GM19467 (cell line): Measurements from ENCODE around the gene GULP1.
A peak's percentile ranks its signal among the peaks of the same experiment; 100 is the strongest.
"Not testable (repeated sequence)": the region's sequence is repeated elsewhere in the genome, so short reads cannot be mapped to it uniquely, and the experiment has no call there.

ENCODE experiments used
- ATAC-seq: cut with Tn5 transposase; IDR thresholded peaks from one replicate; pipeline ENCODE4 v1.9.1; 2021; ENCODE audit warnings: mild to moderate bottlenecking, moderate library complexity; ENCODE audit not compliant: unreplicated experiment

The GULP1 gene

DNA sequence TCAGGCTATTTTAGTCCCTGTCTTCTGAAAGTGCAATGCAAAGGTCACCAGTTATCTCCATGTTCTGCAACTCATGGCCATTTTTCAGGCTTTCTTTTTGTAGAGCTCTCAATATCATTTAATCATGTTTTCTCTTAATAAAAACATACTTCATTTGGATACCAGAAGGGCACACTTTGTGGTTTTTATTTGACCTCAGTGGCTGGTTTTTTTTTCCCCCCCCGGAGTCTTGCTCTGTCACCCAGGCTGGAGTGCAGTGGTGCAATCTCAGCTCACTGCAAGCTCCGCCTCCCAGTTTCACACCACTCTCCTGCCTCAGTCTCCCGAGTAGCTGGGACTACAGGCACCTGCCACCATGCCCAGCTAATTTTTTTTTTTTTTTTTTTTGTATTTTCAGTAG, 174.4 kb downstream of the GULP1 start:
- not testable (repeated sequence) for ATAC-seq

DNA sequence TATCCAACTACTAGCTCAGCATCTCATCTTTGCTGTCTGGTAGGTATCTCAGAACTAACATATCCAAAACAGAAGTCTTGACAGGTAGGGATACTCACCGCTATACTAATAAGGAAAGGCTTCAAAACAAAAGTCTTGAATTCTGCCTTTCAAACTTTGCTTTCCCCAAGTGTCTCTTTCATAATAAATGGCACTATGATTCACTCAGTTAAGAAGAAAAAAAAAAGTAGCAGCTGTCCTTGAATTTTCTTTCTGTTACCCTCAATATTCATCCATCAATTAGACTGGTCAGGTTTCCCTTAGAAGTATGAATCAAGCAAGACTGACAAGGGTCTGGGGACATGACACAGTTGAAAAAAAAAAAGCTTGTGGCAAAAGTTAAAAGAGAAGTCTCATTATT, 175.1 kb downstream of the GULP1 start:
- no peak for ATAC-seq

DNA sequence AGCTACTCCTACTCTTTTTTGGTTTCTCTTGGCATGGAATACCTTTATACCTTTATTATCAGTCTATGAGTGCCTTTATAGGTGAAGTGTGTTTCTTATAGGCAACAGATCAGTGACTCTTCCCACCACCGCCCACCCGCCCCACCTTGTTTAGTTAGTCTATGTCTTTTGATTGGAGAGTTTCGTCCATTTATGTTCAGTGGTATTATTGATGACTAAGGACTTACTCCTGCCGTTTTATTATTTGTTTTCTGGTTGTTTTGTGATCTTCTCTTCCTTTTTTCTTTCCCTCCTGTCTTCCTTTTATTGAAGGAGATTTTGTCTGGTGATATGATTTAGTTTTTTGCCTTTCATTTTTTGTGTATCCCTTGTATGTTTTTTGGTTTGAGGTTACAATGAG, 179.5 kb downstream of the GULP1 start:
- ATAC-seq, result no peak

DNA sequence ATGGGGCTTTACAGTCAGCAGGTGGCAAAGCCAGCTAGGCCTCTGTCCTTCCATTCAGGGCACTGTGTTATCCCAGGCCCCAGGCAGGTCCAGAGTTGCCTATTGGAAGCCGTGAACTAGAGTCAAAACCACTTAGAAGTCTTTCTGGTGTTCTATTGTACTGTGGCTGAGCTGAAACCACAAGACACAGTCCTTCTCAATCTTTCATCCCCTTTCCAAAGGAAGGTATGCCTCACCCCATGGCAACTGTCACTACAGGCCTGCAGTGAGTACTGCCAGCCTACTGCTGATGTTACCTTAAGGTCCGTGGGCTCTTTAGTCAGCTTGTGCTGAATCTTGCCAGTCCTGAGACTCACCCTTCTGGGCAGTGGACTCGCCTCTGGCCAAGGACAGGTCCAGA, 181.6 kb downstream of the GULP1 start:
- ATAC-seq, result no peak

DNA sequence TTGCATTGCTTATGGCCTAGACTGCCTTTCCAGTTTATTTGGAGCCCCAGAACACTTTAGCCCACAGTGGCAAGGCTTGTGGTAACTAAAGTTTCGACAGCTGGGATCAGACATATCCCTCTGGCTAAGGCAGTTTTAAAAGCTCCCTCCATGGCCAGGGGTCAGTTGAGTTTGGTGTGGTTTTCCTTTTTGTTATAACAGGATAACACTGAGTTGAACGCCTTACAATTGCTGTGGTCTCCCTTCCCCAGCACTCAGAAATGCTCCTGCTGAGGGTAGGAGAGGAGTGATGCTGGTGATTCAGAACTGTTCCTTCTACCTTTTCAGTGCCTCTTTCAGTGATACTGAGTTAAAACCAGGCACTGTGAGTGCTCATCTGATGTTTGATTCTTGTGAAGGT, 182.6 kb downstream of the GULP1 start:
- no peak for ATAC-seq

DNA sequence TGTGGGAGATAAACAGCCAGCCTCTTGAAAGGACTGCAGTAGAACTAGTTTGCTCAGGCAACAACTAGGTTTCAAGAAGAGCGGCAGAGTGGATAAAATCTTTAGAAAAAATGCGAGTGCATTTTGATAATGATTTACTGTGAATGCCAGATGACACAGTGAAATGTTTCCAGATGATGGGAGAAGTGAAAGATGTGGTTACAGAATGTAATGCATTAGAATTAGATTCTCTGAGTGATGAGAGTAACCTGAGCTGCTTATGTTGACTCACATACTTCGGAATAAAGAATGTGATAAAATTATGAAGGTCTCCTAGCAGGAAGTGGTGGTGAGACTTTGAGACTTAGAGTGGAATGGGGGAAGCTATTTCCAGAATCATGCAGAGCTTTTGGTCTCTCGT, 184.3 kb downstream of the GULP1 start:
- no peak for ATAC-seq

DNA sequence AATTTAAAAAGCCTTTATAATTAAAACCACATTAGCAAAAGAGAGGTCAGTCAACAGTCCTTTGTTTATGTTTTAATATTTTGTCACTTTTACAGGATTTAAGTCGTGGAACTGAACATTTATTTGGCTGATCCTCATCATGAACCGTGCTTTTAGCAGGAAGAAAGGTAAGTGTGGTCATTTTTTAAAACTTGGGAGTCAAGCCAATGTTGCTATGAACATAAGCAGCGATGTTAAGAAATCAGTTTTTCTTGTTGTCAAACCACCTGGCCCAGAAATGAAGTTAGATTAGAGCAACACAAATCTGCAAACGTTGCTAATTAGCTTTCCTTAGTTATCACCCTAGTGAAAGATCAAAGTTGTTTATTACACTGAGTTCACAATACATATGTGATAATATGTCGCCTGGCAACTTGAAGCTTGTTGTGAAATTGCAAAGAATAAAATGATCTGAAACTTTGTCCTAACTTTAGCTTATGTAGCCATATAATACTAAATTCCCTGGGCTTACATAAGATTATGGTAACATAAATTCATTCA, 186.0 kb downstream of the GULP1 start:
- ATAC-seq, result no peak

DNA sequence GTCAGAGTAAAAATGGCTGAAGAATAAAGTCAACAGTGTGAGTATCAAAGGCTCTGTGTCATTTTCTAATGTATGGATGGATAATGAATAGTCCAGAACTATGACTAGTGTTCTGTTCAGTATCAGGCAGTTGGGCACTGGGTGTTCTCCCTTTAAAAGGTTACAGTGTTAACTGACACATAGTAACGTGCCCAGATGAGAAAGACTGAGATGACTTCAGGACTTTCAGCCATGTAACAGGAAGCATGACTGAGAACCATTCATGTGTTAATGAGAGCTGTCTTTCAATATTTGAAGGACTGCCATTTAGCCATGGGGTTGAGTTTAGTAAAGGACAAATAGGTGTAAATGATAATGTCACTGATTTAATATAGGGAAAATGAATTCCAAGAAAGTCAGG, 187.1 kb downstream of the GULP1 start:
- ATAC-seq, result peak; percentile 96

DNA sequence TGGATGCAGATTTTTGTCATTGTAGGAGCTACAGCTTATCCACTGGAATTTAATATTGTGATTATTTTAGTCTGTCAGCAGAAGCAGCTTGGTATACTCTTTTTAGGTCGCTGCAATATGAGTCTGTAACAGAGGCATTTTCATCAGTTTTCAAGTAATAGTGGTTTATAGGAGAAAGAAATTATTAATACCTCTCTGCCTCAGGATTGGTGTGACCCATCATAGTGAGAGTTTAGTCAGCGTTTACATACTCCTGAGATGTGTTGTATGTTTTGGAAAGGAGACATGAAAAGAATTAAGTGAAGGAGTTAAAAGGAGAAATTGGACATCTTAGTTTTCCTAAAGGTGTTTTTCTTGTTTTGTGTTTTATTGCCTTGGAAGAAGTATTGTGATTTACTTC, 189.8 kb downstream of the GULP1 start:
- no peak for ATAC-seq

DNA sequence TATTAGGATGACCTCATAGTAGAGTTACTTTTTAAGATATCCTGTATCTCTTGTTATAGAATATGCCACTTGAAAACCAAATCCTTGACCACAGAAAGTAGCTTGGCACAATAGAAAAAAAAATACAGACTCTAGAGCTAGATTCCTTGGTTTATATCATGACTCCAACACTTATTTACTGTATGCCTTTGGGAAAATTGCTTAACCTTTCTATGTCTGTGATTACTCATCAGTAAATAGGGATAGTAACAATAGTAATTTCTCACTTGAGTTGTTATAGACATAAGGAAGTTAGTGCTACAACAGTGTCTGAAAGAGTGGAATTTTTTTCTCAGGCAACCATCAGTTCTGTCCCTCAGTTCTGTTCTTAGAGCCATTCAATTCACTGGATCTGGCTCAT, 193.8 kb downstream of the GULP1 start:
- ATAC-seq, result no peak

DNA sequence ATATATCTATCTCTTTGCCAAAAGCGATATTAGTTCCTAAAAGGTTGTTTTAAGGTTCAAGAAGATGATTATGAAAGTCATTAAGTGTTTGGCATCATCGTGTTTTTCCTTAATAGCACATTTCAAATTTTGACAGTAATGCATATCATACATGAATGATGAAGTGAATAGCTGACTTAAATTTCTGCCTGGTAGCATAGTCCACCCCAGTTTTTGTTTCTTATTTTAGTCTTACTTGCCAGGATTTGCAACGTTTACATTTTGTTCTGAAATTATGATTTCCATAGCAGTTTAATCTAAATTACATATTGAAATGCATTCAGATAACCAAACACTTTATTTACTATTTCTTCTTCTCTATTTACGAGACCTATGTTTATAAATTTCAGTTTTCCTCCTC, 201.1 kb downstream of the GULP1 start:
- ATAC-seq, result no peak

DNA sequence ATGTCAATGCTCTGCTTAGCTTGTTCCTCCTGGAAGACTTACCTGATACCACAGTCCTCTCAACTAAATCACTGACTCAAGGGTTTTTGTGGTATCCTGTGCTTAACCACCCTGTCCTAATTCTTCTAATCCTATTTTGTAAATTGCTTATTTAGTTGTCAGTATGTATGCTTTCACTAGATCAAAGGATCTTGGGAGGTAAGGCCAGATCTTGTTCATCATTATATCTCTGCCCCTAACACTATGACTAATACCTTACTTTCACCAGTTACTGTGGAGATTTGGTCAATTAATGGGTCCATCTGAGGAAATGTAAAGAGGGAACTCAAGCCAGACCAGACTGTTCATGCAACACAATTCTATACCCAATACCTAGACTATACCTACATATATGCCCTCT, 203.2 kb downstream of the GULP1 start:
- ATAC-seq, result no peak

DNA sequence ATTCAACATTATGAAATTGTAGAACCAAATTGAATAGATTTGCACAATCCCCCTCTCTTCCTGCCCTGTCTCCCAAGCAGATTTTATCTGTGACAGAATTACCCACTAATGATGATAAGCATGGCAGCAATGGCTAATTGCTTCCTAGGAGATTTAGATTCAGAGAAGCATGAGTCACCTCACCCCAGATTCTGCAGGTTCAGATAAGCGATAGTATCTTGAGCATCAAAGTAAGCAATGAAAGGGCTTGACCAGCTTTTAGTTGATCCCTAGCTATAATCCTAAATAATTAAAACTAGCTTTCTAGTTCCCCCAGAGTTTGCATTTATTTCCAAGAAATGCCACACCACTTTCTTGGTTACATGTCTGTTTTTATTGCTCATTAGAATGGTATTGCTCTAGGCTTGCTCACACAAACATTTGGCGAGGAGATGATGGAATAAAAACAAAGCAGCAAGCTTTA, 204.3 kb downstream of the GULP1 start:
- ATAC-seq, result no peak

DNA sequence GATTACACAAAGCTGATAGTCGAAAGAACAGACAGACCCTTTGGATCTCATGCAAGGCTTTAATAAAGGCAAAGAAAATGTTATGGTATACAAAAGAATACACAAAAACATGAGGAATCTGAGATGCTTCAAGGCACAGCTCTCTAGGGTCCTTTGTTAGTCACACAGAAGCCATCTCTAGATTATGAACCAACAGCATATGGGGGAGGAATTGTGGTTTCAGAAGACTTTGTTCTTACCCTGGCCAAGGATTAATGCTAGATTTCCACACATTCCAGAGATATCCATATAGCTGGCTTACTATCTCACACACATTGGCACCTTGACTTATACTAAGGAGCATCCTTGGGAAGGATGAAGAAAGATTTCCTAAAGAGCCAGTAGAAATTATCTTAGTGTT, 206.1 kb downstream of the GULP1 start:
- no peak for ATAC-seq

DNA sequence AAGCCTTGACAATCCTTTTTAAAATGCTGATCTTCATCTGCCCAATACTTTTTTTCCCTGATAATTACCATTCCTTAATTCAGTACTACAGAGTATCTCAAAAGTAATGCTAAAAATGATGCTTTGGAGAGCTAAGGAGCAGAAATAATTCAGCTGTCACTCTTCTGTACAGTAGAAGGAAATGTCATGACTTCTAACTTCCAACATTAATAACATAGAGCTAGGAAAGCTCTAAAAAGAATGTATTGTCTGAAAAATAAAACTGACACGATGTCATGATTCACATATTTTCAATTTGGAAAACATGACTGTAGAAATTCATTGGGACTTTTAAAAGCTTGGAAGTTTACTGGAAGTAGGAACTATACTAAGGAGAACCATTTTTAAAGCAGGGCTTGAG, 212.3 kb downstream of the GULP1 start:
- no peak for ATAC-seq

DNA sequence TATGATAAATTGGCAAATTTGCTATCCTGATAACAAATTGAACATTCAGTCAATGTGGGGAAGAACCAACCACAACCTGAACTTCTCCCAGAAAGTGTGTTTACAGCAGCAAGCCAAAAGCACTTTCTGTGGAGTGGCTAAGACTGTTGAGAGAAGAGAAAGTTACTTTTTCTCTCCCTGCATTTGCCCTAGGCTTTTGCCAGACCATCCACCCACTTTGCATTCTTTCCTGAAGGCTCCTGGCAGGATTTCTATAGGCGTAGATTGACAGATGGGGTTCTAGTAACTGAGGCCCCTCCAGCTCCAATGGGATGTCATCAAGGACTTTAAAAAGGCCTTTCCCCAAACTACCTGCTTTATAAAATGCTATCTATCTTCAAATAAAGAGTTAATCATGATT, 215.2 kb downstream of the GULP1 start:
- no peak for ATAC-seq

DNA sequence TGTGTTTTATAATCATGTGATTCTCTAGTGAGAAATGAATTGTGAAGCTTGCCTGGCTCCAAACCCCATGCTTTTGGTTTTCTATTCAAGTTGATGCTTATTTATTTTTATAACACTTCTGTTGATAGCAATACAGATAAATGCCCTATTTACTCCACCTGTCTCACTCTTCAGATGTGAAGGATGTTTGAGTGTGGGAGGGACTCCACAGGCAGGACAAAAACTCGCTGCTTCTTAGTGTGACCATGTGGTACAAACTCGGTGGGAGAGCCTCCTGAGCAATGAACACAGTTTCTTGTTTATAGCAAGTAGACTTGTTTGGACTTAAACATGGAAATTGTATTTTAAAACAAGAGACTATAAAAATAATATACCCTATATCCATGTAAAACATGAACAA, 219.7 kb downstream of the GULP1 start:
- ATAC-seq, result no peak

DNA sequence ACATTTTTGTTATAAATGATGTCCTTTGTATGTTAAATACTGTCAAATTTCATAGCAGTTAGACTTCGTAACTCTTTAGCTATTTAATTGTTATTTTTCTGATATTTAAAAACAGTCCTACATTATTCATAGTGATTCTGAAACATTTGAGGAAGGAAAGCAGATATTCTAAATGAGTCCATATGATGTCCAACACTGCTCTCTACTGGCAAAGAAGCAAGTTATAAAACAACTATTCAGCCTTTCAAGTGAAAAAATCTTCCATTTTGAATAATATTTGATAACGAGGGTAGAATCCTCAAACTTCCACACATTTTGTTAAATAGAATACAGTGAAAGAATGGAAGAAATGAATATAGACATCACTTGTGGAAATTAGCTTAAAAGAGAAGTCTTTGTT, 220.8 kb downstream of the GULP1 start:
- no peak for ATAC-seq

DNA sequence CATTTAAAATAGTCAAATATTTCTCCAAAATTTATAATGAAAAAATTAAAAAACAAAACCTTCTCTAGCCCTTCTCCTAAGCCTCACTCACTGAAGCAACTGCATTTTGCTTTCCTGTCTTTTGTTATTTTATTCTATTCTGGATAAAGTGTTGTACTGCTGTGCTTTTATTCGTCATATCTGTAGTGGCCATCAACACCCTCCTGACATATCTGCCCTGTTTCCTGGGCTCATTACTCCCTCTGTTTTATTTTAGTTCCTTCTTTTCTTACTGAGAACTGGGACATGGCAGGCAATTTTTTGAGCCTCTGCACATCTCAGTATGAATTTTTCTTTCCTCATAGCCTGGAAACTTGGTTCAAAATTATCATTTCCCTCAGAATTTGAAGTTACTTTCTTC, 224.2 kb downstream of the GULP1 start:
- ATAC-seq, result no peak

DNA sequence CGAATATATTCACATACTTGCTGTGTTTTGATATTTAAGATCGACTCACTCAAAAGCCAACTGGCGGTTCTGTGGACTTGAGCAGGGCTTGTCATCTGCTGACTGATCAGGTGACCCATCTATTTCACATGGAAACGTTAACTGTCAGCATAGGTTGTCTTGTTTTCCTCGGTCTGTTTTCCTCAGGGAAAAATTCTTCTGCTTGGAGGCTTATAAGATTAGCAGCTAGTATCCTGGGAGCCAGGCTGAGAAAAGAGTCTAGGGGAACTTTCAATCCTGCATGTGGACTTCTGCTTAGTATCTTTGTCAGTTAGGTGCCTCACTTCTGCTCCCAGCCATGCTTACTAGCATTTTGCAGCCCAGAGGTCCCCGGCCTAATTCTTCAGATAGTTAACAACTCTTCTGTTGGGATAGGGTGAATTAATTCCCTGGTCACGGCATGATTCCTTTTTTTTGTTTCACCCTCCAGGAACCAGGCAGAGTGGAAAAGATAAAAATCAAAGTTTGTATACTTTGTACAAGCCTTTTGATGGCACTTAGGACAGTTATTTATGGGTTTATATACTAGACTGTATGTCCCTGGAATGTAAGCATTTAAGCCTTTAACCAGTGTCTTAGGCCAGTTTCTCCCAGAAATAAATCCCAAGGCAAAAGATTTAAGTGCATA, 226.0 kb downstream of the GULP1 start:
- no peak for ATAC-seq

DNA sequence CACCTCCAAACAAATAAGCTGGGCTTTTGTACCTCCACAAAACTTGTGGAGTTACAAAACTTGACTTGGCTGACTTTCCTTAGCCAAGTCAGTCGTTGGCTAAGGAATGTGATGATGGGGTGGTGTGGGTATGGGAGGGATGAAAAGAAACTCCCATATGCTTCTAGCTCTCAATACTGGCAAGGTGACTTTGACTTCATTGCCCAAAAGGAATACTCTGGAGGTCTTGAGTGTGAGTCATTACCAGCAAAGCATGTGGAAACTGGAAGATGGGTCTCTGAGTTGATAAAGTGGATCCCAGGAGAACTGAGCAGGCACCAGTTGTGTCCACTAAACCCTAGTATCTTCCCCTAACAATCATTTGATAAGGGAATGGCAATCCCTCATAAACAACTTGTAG, 226.7 kb downstream of the GULP1 start:
- ATAC-seq, result no peak

DNA sequence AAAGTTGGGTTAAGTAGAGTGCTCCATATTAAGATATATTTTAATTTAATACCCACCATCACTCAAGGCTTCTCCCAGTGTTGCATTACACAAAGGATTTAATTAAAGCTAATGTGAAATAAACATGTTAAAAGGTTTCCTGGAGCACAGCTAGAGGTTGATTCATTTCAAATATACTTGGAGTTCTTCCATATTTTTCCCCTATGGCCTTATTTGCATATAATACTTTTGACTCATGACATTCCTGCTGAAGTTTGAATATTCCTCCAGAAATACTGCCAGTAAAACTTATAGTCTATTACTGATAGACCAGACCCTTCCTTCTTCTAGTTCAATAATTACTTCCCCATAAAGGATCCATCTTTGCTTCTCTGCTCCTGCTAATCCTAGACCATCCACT, 227.5 kb downstream of the GULP1 start:
- no peak for ATAC-seq

DNA sequence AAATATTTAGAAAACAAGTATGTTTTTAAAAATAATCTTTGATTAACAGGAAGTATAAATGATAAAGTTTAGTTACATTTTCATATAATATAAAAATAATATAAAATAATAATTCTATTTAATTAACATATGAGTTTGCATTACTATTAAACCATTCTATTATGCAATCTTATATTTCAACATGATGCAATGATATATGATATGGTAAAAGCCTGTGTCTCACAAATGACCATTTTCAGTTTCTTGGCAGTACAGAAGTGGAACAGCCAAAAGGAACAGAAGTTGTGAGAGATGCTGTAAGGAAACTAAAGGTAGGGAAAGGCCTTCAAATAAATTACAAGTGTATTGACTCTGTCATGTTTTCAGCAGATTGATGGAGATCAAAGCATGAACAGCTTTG, 230.8 kb downstream of the GULP1 start:
- no peak for ATAC-seq
